HTERT RPE-1 (cell line): ENCODE results near the gene TMEM272.

ENCODE experiments used
- in situ Hi-C: fragments of 300-500 bp; cut with MboI; formaldehyde crosslinking; loops from 4 replicates; pipeline ENCODE4 v1.14.3; 2020; ENCODE audit warnings: low sequenced_read_pairs

TMEM272 gene

GRCh38 chr13:51825681-51826254, 19.2 kb downstream of the TMEM272 start:
- in situ Hi-C loops: no loop called here

GRCh38 chr13:51825165-51825592, 19.8 kb downstream of the TMEM272 start:
- in situ Hi-C loops: no loop called here

DNA sequence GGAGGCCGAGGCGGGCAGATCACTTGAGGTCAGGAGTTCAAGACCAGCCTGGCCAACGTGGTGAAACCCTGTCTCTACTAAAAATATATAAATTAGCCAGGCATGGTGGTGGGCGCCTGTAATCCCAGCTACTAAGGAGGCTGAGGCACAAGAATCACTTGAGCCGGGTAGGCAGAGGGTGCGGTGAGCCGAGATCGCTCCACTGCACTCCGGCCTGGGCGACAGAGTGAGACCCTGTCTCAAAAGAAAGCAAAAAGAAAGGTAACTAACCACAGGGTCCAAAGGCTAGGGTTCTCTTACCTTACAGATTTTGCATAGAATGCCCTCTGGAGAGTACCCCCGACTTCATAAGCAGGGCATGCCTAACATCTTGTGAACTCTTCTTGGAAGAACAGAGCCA, 20.3 kb downstream of the TMEM272 start:
- in situ Hi-C loops: loop anchor here (25.0 kb wide), 1 partner anchor 387 kb away; no protein-coding TSS in a partner anchor

- in situ Hi-C loops: loop anchor here (25.0 kb wide), 1 partner anchor 387 kb away; no protein-coding TSS in a partner anchor
Measured at GRCh38 chr13:51823863-51824262, 21.1 kb downstream of the TMEM272 start.

- in situ Hi-C loops: loop anchor here (25.0 kb wide), 1 partner anchor 386 kb away; no protein-coding TSS in a partner anchor
Measured at GRCh38 chr13:51823359-51823758, 21.6 kb downstream of the TMEM272 start.

GRCh38 chr13:51822106-51822815, 22.7 kb downstream of the TMEM272 start:
- in situ Hi-C loops: loop anchor here (25.0 kb wide), 1 partner anchor 385 kb away; no protein-coding TSS in a partner anchor

GRCh38 chr13:51821606-51822005, 23.4 kb downstream of the TMEM272 start:
- in situ Hi-C loops: loop anchor here (25.0 kb wide), 1 partner anchor 384 kb away; no protein-coding TSS in a partner anchor

DNA sequence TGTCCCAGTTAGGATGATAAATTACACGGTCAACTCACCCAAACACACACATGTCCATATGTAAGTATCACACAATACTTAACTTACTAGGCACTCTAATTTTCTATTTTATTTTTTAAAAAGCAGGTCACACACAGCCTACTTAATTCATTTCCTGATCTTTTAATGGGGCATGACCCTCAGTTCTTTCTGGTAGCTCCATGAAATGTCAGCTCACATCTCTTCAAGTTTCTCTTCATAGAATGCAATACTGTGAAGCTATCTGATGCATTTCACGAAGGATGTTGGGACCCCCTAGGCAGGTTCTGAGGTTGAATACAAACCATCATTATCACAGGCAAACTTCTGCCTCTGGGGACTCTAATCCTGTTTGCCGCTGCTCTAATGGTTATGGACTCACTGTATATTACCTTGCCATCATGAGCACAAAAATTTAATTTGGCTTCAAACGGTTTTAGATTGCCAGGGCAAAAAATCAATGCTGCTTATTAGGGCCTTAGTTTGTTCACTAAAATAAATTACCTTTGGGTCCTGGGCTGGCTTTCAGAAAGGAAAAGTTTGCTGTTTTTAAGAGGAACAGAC, 24.9 kb downstream of the TMEM272 start:
- in situ Hi-C loops: loop anchor here (25.0 kb wide), 1 partner anchor 383 kb away; no protein-coding TSS in a partner anchor

DNA sequence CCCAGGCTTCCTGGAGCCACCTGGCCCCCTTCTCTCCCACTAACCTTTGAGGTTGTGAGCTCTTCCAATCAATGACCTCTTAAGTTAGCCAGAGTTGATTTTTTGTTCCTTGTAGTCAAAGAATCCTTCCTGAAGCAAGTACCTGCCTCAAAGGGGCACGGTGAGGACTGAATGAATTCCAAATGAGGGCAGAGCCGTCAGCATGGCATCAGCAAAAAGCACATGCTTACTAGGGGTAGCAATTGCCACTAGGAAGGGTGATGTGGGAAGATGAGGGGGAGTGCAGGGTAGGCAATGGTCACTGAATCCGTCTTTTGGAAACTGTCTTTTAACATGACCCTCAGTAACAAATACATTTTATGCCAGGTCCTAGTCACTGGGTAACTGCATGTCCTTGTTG, 25.4 kb downstream of the TMEM272 start:
- in situ Hi-C loops: loop anchor here (25.0 kb wide), 1 partner anchor 382 kb away; no protein-coding TSS in a partner anchor

DNA sequence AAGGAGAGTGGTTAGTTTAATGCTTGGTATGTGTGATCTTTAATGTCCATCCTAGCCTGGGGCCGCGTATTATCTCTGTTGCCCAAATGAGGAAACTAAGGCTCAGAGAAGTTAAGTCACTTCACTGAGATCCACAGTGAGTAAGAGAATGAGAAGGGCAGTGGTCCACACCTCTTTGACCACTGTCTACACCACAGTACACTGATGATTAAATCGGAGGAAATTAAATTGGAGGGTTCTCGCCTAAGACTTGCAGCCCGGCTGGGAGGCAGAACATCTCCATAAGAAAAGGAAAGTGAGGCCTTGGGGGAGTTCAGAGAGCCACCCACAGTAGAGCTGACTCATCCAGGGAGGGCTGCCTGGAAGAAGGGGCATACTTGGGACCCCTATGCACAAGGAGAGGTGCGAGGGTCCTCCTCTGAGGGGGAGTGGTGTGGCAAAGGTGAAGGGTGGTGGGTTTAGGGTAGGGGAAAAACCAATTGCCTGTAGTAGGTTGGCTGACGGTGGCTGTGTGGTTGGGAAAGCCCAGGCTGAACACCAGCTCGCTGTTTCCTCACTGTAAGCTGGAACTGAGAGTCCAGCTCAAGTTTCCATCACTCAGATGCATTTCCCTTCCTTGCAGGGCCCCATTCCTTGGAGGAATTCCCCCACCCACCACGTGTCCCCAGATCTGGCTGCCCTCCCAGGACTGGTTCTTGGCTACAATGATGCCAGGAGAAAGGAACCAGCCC, 26.0 kb downstream of the TMEM272 start:
- in situ Hi-C loops: loop anchor here (25.0 kb wide), 1 partner anchor 382 kb away; no protein-coding TSS in a partner anchor

- in situ Hi-C loops: loop anchor here (25.0 kb wide), 1 partner anchor 381 kb away; no protein-coding TSS in a partner anchor
Measured at GRCh38 chr13:51818276-51818675, 26.7 kb downstream of the TMEM272 start.

DNA sequence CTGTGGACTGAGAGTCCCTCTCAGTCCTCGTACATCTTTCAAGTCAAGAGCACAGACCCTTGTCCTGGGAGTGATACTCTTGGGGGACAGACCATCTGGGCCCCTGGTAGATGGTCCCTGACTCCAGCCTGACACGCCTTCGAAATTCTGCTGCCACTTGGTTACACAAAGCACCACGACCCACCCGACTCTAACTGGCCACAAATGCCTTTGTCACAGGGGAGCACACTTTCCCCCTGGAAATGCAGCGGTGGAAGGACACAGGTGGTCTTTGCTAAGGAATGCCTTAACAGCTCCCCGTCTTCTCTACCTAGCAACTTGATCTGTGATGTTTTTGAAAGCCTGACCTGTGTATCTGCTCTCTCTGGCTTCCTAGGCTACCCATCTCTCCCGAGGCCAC, 27.3 kb downstream of the TMEM272 start:
- in situ Hi-C loops: loop anchor here (25.0 kb wide), 1 partner anchor 380 kb away; no protein-coding TSS in a partner anchor

- in situ Hi-C loops: loop anchor here (25.0 kb wide), 1 partner anchor 379 kb away; no protein-coding TSS in a partner anchor
Measured at GRCh38 chr13:51816604-51817249, 28.2 kb downstream of the TMEM272 start.

- in situ Hi-C loops: loop anchor here (25.0 kb wide), 1 partner anchor 379 kb away; no protein-coding TSS in a partner anchor
Measured at GRCh38 chr13:51815848-51816247, 29.1 kb downstream of the TMEM272 start.

GRCh38 chr13:51814825-51815650, 29.9 kb downstream of the TMEM272 start:
- in situ Hi-C loops: loop anchor here (25.0 kb wide), 1 partner anchor 378 kb away; no protein-coding TSS in a partner anchor

- in situ Hi-C loops: loop anchor here (25.0 kb wide), 1 partner anchor 377 kb away; no protein-coding TSS in a partner anchor
Measured at GRCh38 chr13:51814071-51814470, 30.9 kb downstream of the TMEM272 start.

- in situ Hi-C loops: loop anchor here (25.0 kb wide), 1 partner anchor 375 kb away; no protein-coding TSS in a partner anchor
Measured at GRCh38 chr13:51811920-51812451, 33.0 kb downstream of the TMEM272 start.

GRCh38 chr13:51811046-51811445, 33.9 kb downstream of the TMEM272 start:
- in situ Hi-C loops: loop anchor here (25.0 kb wide), 1 partner anchor 374 kb away; no protein-coding TSS in a partner anchor

DNA sequence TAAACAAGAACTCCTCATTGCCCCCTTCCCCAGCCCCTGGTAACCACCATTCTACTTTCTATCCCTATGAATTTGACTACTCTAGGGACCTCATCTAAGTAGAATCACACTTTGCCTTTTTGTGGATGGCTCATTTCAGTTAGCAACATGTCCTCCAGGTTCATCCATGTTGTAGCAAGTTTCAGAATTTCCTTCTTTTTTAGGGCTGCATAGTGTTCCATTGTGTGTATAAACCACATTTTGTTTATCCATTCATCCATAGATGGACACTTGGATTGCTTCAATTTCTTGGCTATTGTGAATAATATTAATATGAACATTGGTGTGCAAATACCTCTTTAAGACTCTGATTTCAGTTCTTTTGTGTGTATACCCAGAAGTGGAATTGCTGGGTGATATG, 36.2 kb downstream of the TMEM272 start:
- in situ Hi-C loops: loop anchor here (25.0 kb wide), 1 partner anchor 372 kb away; no protein-coding TSS in a partner anchor
